ENCODE results near the gene TAF15. TPM values are rescaled to one million over a fixed set of nuclear protein-coding genes. Genes with fewer than 3 reads are reported as not detected.

Gene TAF15
- total and polyA plus RNA-seq, 10 of the 15 experiments (the other 5 are each of a cell fraction or from before 2014, with no cell fraction given) = 9.5 to 259 (median 40.4) TPM

DNA sequence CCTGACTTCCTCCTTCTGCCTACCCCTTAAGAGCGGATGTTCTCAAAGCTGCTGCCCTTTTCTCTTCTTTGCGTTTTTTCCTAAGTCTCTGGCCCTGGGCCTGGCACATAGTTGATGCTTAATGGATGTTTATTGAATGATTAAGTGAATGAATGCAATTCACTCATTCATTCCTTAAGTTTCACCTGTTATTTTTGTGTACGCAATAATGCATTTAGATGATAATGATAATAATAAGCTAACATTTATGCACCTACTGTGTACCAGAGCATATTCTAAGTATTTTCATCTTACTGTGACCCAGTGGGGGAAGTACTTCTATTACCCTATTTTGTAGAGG lies 66.5 kb downstream of the TAF15 start (continued):
- no peak for TF ChIP-seq IRF4 (IDR thresholded peaks at IDR 0.05; ENCODE audit: low read depth, low read length)
- no peak for TF ChIP-seq ZNF207 (IDR thresholded peaks at IDR 0.05; ENCODE audit: borderline replicate concordance)
- TF ChIP-seq ZNF24 (IDR thresholded peaks at IDR 0.05) = peak; percentile 90
- no peak for TF ChIP-seq FOXM1 (IDR thresholded peaks at IDR 0.05; ENCODE audit: low read depth, low read length)

DNA sequence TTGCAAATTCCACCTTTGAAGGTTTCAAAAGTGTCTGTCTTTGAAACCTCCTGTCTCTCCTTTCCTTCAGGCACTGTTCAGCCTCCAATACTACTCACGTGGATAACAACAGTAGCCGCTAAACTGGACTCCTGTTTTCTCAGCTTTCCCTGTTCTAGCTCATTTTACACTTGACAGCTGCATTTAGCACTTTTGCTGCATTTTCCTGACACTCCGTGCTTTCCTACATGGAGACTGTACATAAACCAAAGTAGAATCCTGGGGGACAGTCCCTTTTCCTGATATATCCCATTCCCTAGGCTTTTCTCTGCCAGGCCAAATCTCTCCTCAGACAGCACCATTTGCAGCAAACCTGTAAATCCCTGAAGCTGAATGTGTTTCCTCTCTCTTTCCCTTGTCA lies 67.2 kb downstream of the TAF15 start:
- in situ Hi-C loops (cut with MboI) (no loop called here), intact Hi-C loops (cut with micrococcal nuclease; ENCODE audit: unreplicated experiment) (no loop called here)
- CTCF ChIA-PET = interaction anchor here (0.7 to 2.5 kb wide), 15 partner anchors 13 to 273 kb away, joined by 3 to 11 read pairs (median 4); partner anchors contain the start of gene TAF15
- Histone ChIP-seq H3K36me3 (ENCODE audit: control insufficient read depth in 2 of 2, insufficient read depth in 2 of 2, low read length in 1 of 2) (no peaks in the 10 kb centered on the region), H3K4me1 (ENCODE audit: control insufficient read depth, insufficient read depth, low read length) (peaks cover 28% of the 10 kb centered on the region), H4K20me1 (ENCODE audit: control insufficient read depth, insufficient read depth) (no peaks in the 10 kb centered on the region), H3K27me3 (replicated peaks in 1 of 2; ENCODE audit: control insufficient read depth in 2 of 2, insufficient read depth in 2 of 2, low read length in 1 of 2) (no peaks in the 10 kb centered on the region), H3K9me3 (replicated peaks; ENCODE audit: control insufficient read depth, insufficient read depth, low read length) (no peaks in the 10 kb centered on the region), H3K4me3 (no peak overlapping the region), H3K79me2 (ENCODE audit: control insufficient read depth, insufficient read depth, low read length) (no peaks in the 10 kb centered on the region), H3K27ac (ENCODE audit: control insufficient read depth, insufficient read depth) (no peak overlapping the region), H3K9ac (ENCODE audit: control insufficient read depth, insufficient read depth, low read length) (no peak overlapping the region), H3K4me2 (ENCODE audit: control insufficient read depth, insufficient read depth) (no peak overlapping the region), H2AFZ (ENCODE audit: control insufficient read depth, low read depth, low read length) (no peak overlapping the region)
- no peak for DNase-seq (ENCODE audit: low read depth, low spot score)
- FAIRE-seq = no peak
- RAD21 ChIA-PET (ENCODE audit: unreplicated experiment) = interaction anchor here (0.8 to 7.0 kb wide), 6 partner anchors 16 to 66 kb away, joined by 3 to 125 read pairs (median 4); no protein-coding TSS in a partner anchor
- ATAC-seq = no peak
- BruUV-seq (replicated peaks) = no TSS peak
- POLR2A ChIA-PET = interaction anchor here (0.8 to 3.4 kb wide), 9 partner anchors 8 to 612 kb away, joined by 3 to 33 read pairs (median 4); partner anchors contain the start of genes HEATR9 and RDM1
- TF ChIP-seq ZBED1 (IDR thresholded peaks at IDR 0.05; ENCODE audit: borderline replicate concordance) = no peak
- no peak for TF ChIP-seq TCF3 (IDR thresholded peaks at IDR 0.05; ENCODE audit: borderline replicate concordance, insufficient read depth, low read depth, low read length)
- TF ChIP-seq GABPA (IDR thresholded peaks at IDR 0.05; ENCODE audit: low read depth) = no peak
- TF ChIP-seq HDGF (IDR thresholded peaks at IDR 0.05) = no peak
- TF ChIP-seq, protein P1, sequence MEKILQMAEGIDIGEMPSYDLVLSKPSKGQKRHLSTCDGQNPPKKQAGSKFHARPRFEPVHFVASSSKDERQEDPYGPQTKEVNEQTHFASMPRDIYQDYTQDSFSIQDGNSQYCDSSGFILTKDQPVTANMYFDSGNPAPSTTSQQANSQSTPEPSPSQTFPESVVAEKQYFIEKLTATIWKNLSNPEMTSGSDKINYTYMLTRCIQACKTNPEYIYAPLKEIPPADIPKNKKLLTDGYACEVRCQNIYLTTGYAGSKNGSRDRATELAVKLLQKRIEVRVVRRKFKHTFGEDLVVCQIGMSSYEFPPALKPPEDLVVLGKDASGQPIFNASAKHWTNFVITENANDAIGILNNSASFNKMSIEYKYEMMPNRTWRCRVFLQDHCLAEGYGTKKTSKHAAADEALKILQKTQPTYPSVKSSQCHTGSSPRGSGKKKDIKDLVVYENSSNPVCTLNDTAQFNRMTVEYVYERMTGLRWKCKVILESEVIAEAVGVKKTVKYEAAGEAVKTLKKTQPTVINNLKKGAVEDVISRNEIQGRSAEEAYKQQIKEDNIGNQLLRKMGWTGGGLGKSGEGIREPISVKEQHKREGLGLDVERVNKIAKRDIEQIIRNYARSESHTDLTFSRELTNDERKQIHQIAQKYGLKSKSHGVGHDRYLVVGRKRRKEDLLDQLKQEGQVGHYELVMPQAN (conservative IDR thresholded peaks at IDR 0.05) = no peak
- TF ChIP-seq, protein P2, sequence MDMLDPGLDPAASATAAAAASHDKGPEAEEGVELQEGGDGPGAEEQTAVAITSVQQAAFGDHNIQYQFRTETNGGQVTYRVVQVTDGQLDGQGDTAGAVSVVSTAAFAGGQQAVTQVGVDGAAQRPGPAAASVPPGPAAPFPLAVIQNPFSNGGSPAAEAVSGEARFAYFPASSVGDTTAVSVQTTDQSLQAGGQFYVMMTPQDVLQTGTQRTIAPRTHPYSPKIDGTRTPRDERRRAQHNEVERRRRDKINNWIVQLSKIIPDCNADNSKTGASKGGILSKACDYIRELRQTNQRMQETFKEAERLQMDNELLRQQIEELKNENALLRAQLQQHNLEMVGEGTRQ (IDR thresholded peaks at IDR 0.05; ENCODE audit: borderline replicate concordance, low read depth, low read length) = no peak
- TF ChIP-seq BRCA1 (IDR thresholded peaks at IDR 0.05; ENCODE audit: low read depth, low read length) = no peak
- no peak for TF ChIP-seq ZZZ3 (IDR thresholded peaks at IDR 0.05; ENCODE audit: control insufficient read depth, insufficient read length, low read depth)
- no peak for TF ChIP-seq STAT1 (conservative IDR thresholded peaks at IDR 0.05)
- no peak for TF ChIP-seq MTA2 (IDR thresholded peaks at IDR 0.05; ENCODE audit: low read depth)
- SMC1A ChIA-PET (ENCODE audit: uncharacterized antibody, unreplicated experiment) = interaction anchor here (0.7 to 14.1 kb wide), 19 partner anchors 11 to 256 kb away, joined by 3 to 155 read pairs (median 3); no protein-coding TSS in a partner anchor
- 97% methylated on average over 3 of the region's 3 CpGs for WGBS (ENCODE audit: insufficient coverage, insufficient replicate concordance, low lambda C conversion rate, missing lambda C conversion rate)

All from GM12878 (cell line).